Activated T-cell treated with anti-CD3 and anti-CD28 coated beads for 4 hours (primary cell): ENCODE results near the gene AMDHD2.
A peak's percentile ranks its signal among the peaks of the same experiment; 100 is the strongest.
"Not testable (repeated sequence)": the region's sequence is repeated elsewhere in the genome, so short reads cannot be mapped to it uniquely, and the experiment has no call there.

Experiments used
- DNase-seq: peaks from one replicate; pipeline ENCODE4 v3.0.0-alpha.2; 2020

AMDHD2 gene, protein sequence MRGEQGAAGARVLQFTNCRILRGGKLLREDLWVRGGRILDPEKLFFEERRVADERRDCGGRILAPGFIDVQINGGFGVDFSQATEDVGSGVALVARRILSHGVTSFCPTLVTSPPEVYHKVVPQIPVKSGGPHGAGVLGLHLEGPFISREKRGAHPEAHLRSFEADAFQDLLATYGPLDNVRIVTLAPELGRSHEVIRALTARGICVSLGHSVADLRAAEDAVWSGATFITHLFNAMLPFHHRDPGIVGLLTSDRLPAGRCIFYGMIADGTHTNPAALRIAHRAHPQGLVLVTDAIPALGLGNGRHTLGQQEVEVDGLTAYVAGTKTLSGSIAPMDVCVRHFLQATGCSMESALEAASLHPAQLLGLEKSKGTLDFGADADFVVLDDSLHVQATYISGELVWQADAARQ

DNA sequence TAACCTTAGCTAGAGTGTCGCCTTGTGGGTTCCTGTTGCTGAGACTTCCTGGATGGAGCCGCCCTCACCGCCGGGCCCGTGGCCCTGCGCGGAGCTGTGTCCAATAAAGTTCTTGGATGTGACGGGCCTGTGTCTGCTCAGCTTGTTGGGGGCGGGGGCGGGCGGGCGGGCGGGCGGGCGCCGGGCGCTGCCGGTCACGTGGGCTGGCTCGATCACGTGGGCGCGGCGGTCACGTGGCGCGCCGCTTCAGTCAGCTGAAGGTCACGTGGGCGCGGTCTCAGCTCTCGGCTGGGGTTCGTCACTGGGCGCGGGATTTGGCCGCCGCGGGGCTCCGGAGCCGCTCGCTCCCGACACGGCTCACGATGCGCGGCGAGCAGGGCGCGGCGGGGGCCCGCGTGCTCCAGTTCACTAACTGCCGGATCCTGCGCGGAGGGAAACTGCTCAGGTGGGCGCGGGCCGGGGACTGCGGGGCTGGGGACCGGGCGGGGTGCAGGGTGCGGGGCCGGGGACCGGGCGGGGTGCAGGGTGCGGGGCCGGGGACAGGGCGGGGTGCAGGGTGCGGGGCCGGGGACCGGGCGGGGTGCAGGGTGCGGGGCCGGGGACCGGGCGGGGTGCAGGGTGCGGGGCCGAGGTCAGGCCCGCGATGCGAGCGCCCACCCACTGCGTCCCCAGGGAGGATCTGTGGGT, at the start of gene AMDHD2:
Gene AMDHD2, plus strand, starts transcription at position 275 of the 687 bp plus-strand sequence. Its CDS starts 88 bp downstream, at position 363.
- DNase-seq, result peak; percentile 82

DNA sequence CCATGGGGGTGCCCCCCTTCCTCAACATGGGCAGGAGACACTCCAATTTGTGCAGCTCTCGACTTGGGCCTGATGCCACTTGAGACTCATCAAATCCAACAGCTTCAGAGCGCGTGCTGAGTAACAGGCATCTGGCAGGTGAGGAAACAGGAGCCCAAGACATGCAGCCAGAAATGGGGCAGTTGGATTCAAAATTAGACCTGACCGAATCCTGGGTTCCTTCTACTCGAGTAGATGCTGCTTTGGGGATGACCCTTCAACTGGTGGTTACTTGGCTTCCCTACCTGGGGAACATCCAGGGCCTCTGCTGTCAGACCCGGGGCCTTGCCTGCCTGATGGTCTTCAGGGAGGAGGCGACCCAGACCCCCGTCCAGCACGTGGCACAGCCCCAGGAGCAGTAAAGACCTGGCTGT, 49.6 kb upstream of the AMDHD2 start:
- no peak for DNase-seq

DNA sequence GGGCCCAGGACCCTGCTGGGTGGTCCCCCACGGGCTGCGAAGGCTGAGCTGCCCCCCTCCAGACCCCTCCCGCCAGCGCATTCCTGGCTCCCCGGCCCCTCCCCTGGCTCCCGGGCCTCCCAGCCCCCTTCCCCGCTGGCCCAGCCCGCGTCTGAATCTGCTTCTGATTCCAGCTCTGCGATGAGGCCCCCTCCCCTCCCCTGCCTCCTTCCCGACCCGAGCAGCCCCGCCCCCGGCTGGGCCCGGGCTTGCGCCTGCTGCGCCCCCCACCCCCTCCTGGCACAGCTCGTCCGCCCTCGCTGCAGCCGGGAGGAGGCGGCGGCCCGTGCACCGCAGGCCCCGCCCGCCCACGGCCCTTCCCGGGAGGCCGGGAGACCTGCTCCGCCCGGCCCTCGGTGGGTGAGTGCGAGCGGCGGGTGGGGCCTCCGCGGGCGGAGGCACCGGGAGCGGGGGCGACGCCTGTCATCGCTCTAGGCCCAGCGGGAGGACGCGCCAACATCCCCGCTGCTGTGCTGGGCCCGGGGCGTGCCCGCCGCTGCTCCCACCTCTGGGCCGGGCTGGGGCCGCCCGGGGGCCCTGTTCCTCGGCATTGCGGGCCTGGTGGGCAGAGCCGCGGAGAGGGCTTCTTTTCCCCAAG, 49.0 kb upstream of the AMDHD2 start, which contains the start of gene NTN3:
Gene NTN3, plus strand, starts transcription at position 282 of the 637 bp plus-strand sequence. CDS start 405 bp downstream, outside the sequence.
- DNase-seq, result no peak

DNA sequence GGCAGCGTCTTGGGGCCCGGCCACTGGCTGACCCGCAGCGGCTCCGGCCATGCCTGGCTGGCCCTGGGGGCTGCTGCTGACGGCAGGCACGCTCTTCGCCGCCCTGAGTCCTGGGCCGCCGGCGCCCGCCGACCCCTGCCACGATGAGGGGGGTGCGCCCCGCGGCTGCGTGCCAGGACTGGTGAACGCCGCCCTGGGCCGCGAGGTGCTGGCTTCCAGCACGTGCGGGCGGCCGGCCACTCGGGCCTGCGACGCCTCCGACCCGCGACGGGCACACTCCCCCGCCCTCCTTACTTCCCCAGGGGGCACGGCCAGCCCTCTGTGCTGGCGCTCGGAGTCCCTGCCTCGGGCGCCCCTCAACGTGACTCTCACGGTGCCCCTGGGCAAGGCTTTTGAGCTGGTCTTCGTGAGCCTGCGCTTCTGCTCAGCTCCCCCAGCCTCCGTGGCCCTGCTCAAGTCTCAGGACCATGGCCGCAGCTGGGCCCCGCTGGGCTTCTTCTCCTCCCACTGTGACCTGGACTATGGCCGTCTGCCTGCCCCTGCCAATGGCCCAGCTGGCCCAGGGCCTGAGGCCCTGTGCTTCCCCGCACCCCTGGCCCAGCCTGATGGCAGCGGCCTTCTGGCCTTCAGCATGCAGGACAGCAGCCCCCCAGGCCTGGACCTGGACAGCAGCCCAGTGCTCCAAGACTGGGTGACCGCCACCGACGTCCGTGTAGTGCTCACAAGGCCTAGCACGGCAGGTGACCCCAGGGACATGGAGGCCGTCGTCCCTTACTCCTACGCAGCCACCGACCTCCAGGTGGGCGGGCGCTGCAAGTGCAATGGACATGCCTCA, 48.3 kb upstream of the AMDHD2 start:
- no peak for DNase-seq

DNA sequence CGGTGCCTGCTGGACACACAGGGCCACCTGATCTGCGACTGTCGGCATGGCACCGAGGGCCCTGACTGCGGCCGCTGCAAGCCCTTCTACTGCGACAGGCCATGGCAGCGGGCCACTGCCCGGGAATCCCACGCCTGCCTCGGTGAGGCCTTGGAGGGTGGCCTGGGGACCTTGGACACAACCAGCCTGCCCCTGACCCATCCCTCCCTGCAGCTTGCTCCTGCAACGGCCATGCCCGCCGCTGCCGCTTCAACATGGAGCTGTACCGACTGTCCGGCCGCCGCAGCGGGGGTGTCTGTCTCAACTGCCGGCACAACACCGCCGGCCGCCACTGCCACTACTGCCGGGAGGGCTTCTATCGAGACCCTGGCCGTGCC, 47.7 kb upstream of the AMDHD2 start:
- no peak for DNase-seq

DNA sequence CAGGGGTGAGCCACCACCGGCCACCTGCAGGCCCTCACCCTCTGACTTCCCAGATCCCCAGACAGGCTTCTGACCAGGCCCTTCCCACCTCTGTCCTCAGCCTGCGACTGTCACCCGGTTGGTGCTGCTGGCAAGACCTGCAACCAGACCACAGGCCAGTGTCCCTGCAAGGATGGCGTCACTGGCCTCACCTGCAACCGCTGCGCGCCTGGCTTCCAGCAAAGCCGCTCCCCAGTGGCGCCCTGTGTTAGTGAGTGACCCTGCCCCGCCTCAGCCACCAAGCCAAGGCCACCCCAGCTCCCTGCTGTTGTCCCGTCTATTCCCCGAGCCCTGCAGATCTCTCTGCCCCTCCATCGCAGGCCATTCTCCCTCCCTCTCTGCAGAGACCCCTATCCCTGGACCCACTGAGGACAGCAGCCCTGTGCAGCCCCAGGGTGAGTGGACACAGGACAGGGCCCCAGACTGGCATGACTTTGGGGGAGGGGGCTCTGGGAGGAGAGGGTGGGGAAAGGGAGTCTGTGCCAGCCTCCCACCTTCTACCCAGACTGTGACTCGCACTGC, 47.2 kb upstream of the AMDHD2 start:
- DNase-seq, result no peak

DNA sequence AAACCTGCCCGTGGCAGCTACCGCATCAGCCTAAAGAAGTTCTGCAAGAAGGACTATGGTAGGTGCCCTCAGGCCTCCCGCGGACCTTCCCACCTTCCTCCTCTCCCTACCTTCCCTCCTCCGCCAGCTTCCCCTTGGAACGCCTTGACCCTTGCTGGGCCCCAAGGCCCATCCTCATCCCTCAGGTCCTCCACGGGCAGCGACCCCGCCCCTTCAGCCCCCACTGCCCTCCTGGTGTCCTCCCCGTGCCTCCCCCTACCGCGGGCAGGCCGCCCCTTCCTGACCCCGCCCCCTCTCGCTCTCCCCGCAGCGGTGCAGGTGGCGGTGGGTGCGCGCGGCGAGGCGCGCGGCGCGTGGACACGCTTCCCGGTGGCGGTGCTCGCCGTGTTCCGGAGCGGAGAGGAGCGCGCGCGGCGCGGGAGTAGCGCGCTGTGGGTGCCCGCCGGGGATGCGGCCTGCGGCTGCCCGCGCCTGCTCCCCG, 46.7 kb upstream of the AMDHD2 start:
- DNase-seq, result no peak

DNA sequence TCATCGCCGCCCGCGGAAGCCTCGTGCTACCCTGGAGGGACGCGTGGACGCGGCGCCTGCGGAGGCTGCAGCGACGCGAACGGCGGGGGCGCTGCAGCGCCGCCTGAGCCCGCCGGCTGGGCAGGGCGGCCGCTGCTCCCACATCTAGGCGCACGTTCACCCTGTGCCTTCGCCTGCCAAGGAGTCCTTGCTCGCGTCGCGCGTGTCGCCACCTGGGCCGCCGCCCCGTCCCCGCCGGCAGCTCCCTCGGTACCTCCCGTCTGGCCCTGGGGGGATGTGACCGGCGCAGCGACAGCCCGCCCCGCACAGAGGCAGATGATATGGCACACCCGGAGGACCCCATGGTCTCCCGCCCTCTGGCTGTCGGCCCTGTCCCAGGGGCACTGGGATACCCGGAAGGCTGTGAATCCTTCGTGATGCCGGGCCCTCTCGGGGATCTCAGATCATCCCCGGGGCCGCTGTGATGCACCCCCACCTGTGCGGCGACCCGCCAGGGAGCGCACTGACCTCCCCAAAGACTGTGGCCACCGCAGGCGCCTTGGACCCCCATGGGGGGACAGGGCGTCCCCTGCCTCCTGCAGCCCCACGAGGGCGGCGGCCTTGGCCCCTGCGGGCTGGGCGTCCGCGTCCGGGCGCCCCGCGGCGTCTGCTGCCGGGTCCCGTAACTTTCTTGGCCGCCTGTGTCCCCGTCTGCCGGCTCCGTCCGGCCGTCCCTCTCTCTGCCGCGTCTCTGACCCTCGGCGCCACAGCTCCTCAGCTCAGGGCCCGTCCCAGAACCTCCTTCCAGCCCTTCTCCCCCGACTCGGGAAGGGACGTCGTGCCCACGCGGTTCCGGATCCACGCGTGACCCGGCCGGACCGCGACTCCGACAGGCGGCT, 45.9 kb upstream of the AMDHD2 start:
- no peak for DNase-seq

DNA sequence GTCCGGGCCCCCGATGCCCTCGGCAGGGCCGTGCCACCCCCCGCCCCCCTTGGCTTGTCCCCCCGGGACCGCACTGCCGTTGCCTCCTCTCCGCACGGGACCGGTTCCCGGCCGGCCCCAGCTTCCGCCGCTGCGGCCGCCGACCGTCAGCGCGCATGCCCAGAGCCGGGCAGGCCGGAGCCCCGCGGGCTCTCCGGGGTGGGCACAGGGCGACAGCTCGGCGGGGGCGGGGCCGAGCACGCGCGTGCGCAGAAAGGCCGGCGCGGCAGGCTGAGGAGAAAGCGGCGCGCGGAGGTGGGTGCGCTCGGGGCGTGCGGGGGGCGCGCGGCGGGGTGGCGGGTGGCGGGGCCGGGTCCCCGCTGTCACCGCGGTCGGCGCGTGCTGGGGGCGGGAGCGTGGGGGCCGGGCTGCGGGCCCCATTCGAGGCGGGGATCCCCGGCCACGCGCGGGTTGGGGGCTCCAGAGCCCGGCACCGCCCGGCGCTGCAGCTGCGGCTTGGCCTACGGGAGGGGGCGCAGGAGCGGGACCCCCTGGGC, 45.2 kb upstream of the AMDHD2 start, which contains the start of gene TBC1D24:
Gene TBC1D24, plus strand, starts transcription at position 251 of the 536 bp plus-strand sequence. CDS start 21,022 bp downstream, outside the sequence.
- DNase-seq, result peak; percentile 65

DNA sequence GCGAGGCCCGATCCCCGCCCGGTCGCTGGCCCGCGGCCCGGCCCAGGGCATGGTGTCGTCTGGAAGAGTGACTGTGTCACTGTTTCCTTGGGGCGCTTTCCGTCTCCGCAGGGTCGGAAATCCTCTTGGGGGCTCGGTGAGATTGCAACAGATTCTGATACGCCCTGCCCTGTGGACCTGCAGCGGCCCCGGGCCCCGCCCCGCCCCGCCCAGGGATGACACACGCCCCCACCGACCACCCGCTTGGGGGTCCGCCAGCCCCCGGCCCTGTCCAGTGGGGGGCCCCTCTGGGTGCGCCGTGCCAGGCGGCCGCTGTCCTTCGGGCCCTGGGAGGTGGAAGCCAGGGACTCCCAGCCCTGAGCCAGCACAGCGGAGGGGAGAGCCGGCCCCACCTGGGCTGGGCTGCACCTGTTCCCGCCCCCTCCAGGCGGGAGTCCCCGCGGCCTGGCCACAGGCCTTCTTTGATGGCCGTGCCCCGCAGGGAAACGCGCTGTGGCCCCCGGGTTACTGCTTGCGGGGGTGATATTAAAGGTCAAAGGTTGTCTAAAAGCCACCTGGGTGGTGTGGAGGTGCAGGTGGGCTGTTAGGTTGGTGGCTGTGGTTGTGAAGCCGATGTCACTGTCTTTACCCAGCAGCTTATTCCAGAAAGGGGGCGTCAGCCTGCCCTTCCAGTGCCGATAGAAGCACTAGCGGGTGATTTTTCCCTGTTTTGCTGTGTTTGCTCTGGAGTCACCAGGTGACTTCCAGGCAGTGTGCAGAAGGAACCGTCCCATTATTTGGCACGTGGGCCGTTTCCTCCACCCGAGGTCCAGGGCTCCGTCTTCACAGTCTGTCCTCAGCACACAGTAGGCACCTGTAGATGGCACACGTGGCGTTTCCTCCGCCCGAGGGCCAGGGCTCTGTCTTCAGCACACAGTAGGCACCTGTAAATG, 44.5 kb upstream of the AMDHD2 start:
- no peak for DNase-seq

DNA sequence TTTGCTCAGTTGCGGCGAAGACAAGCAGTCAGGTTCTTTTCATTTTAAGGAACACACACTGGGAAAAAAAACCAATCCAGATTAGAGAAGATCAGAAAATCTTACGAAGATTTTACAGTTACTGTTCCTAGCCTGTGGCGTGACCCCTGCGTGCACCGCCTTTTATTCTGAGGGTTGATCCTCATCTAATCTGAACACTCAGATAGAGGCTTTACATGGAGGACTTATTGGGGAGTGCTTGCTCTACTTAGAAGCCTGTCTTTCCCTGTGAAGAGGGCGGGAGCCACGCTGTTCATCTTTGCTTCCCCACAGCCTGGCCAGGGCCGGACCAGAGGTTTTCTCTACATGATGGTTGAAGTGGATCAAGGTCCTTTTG, 43.8 kb upstream of the AMDHD2 start:
- DNase-seq, result no peak

DNA sequence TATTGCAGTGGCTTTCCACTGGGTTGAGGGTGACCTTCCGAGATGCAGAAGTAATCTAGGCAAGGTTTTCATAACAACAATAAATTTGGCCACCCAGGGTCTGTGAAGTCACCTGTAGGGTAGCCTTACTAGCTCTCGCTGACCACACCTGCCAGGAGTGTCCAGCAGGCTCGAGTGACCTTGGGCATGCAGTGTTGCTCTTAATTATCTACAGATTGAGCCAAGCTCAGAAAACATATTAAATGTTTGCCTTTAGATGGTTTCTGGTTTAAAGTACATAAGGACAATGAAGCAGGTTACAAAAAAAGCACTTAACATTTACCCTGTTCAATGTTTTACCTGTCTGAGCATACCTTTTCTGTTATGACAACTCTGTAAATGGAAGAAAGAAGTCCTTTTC, 43.4 kb upstream of the AMDHD2 start:
- no peak for DNase-seq

DNA sequence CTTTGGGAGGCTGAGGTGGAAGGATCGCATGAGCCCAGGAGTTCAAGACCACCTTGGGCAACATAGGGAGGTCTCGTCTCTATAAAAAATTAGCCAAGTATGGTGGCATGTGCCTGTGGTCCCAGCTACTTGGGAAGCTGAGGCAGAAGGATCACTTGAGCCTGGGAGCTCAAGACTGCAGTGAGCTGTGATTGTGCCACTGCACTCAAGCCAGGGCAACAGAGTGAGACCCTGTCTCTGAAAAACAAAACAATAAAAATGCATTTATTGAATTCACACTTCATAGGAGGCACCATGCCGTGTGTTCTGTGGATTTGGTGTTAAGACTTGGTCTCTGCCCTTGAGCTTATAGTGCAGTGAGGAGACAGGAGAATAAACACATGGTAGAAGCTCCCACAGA, 42.8 kb upstream of the AMDHD2 start:
- no peak for DNase-seq

DNA sequence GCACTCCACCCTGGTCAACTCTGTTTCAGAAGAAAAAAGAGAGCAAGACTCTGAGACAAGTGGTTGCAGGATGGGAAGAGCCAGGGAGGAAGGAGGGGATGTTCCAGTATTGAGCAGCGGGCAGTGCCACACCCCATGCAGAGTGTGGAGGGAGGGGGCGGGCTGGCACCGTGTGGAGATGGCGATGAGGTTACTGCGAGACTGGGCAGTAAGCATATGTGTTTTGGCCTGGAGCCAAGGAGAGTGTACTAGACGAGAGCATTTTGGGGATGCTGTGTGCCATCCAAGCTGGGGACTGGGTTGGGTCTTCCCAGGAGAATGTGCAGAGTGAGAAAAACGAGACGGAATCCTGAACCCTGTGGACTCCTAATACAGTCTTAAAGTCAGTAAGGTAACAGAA, 41.9 kb upstream of the AMDHD2 start:
- no peak for DNase-seq

DNA sequence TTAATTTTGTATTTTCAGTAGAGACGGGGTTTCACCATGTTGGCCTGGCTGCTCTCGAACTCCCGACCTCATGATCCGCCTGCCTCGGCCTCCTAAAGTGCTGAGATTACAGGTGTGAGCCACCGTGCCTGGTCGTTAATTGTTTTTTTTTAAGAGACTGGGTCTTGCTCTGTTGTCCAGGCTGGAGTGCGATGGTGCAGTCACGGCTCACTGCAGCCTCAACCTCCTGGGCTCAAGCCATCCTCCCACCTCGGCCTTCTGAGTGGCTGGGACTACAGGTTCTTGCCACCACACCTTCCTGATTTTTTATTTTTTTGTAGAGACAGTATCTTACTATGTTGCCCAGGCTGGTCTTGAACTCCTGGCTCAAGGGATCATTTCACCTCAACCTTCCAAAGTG, 40.2 kb upstream of the AMDHD2 start:
- not testable (repeated sequence) for DNase-seq

DNA sequence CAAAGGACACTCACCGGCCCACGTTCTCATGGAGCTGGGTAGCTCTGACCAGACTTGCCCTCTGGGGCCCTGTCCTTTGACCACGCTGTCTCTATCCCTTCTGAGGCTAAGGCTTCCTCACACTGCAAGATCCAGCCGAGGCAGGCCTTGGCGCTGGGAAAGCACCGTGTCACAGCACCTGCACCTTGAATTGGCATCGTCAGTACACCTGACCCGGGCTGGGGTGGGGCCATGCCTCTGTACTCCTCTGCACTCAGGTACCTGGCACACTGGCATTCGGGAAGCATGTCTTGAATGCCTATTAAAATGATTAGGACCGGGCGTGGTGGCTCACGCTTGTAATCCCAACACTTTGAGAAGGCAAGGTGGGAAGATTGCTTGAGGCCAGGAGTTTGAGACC, 39.2 kb upstream of the AMDHD2 start:
- DNase-seq, result no peak

DNA sequence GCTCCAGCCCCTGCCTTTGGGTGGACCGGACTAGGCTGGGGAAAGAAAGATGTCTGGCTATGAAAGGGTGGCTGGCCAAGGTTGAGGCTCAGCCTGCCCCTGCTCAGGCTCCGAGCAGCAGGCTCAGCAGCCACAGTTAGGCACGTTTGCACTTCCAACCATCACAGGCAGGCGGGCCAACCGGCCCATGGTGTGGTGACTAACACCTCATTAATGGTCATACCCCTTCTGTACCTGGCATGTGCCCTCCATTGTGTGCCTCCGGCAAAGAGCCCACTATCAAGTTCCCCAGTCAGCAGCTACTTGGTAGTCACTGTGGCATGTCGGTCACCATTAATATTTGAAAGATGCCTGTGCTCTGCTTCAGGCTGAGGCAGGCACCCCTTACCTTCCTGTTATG, 38.5 kb upstream of the AMDHD2 start:
- no peak for DNase-seq

DNA sequence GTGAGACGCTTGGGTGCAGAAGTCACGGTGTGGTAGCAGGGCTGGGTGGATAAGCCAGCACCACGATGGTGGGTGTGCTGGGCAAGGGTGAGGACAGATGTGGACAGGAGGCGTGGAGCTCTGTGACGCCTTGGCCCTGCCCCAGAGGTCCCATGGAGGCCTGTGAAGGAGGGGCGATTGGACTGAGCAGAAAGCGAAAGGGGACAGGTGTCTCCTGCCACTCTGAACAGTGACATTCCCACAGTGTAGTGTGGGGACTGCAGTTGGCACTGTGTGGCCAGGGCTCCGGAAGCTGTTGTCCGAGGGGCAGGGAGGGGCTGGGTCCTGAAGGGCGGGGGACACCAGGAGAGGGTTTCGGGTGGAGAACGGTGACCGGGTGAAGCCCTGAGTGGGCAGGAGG, 37.9 kb upstream of the AMDHD2 start:
- DNase-seq, result no peak

DNA sequence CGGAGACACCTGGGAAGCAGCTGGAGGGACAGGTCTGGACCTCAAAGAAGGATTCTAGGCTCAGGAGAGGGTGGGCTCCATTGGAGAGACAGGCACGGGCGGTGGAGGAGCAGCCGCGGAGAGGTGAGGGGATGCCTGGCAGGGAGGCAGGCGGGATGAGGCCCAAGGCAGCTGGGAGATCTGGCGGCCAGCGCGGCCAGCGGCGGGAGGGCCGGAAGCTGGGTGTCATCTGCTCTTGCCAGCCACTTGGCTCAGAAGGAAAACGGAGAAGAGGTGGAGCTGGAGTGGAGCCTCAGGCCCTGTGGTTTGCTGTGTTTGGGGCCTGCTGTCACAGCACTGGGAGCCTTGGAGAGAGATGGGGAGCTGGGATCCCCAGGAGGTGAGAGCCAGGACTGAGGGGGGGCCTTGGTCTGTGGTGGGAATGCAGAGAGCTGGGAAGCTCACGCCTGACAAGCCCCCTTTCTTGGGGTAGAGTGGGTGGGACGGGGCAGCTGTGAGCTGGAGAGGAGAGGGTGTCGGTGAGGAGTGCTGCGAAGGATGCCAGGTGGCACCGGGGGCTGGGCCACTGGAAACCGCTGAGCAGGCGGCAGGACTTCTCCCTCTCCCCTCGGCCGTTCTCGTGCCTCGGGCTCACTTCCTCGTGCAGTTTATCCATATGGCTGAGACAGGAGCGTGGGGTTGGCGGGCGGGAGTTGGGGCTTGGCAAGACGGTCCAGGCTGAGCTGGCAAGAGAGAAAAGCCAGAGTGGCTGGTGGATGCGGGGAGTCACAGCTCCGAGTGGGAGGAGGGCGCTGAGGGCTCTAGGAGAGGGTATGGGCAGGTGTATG, 37.2 kb upstream of the AMDHD2 start:
- no peak for DNase-seq
